HG03575 (cell line): Measurements from ENCODE around the gene TSPAN13.
"Not testable (repeated sequence)": the region's sequence is repeated elsewhere in the genome, so short reads cannot be mapped to it uniquely, and the experiment has no call there.

Experiments used
- ATAC-seq: cut with Tn5 transposase; IDR thresholded peaks from one replicate; pipeline ENCODE4 v1.9.1; 2021; ENCODE audit not compliant: unreplicated experiment, insufficient number of reproducible peaks, low FRiP score; ENCODE audit errors: extremely low read depth

The TSPAN13 gene

DNA sequence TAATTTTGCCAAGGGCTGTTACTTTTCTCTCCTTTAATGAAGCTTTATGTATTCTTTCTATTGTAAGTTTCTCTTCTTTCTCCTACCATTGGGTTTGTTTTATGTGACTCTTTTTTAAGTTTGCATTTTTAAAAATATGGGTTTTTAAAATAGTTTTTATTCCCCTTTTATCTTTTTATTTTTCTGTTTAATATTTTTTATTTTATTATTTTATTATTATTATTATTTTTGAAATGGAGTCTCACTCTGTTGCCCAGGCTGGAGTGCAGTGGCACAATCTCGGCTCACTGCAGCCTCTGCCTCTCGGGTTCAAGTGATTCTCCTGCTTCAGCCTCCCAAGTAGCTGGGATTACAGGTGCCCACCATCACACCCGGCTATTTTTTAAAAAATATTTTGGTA lies 16.4 kb downstream of the TSPAN13 start:
- ATAC-seq: not testable (repeated sequence)

- no peak for ATAC-seq
Observed at GRCh38 chr7:16770657-16771329, 17.2 kb downstream of the TSPAN13 start.

GRCh38 chr7:16773326-16773725 lies 19.8 kb downstream of the TSPAN13 start:
- ATAC-seq: no peak

DNA sequence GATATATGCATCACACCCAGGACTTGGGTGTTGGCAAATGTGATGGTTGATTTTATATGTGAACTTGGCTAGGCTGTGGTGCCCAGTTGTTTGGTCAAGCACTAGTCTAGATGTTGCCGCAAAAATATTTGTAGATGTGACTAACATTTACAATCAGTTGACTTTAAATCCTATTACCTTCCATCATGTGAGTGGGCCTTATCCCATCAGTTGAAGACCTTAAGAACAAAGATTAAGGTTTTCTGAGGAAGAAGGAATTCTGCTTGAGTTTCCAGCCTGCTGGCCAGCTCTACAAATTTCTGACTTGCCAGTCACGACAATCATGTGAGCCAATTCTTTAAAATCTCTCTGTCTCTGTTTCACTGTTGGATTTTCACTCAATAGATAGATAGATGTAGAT lies 20.3 kb downstream of the TSPAN13 start:
- no peak for ATAC-seq

GRCh38 chr7:16774294-16774693 lies 20.7 kb downstream of the TSPAN13 start:
- no peak for ATAC-seq

DNA sequence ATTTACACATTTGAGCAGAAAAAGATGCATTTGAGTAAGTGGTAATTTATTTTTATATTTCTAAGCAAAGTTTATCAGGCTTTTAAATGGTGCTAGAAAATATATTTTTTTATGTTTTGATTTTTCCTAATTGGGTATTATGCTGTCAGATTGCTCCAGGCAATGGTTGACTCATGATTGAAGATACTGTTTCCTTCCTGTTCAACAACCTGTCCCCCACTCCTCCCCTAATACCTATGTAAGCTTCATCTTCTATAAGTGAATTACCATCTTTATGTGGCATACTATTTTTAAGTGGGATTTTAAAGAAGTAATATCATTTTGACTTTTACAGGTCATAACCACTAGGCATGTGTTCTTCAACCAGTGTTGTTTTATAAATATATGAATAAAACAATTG lies 21.4 kb downstream of the TSPAN13 start:
- no peak for ATAC-seq

DNA sequence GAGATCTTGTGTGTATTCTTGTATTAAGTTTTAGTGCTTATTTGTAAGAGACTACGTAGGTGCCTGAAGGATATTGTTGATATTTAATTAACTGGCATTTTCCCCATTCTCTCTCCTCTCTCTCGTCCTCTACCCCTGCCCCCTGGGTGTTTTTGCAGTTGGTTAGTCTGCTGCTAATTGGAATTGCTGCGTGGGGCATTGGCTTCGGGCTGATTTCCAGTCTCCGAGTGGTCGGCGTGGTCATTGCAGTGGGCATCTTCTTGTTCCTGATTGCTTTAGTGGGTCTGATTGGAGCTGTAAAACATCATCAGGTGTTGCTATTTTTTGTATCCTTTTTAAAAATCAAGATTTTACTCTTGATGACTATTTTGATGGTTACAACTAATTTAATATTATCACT lies 22.5 kb downstream of the TSPAN13 start:
- ATAC-seq: no peak

DNA sequence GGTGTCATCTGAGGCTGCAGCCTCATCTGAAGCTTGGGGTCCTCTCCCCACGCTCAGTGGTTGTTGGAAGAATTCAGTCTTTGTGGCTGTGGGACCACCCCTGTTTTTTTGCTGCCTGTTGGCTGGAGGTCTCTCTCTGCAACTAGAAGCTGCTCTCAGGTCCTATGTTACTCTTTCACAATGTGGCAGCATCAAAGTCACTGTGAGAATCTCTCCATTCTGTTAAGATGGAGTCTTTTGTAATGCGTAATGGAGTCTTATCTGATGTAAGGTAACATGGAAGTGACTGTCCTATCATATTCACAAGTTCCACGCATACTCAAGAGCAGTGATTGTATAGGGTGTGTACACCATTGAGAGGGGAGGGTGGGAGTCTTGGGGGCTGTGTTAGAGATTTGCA lies 24.9 kb downstream of the TSPAN13 start:
- ATAC-seq: no peak

DNA sequence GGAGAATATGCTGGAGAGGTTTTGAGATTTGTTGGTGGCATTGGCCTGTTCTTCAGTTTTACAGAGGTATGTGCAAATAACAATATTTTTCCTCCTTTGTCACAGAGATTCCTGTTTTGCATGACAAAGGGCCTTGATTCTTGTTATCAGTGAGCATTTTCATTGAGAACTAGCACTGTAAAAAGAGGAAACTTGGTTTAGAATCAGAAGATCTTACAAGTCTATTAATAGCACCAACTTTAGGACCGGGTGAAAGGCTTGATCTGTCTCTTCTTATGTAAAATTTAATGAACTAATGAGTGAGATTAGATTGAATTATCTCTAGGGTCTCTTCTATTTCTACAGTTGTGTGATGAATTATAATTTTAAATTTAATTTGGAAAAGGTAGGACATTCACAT lies 25.5 kb downstream of the TSPAN13 start:
- no peak for ATAC-seq

- ATAC-seq: no peak
Observed at GRCh38 chr7:16780596-16780995, 27.0 kb downstream of the TSPAN13 start.

- no peak for ATAC-seq
Observed at GRCh38 chr7:16785321-16785720, 31.8 kb downstream of the TSPAN13 start.

- no peak for ATAC-seq
Observed at GRCh38 chr7:16785846-16786245, 32.3 kb downstream of the TSPAN13 start.

DNA sequence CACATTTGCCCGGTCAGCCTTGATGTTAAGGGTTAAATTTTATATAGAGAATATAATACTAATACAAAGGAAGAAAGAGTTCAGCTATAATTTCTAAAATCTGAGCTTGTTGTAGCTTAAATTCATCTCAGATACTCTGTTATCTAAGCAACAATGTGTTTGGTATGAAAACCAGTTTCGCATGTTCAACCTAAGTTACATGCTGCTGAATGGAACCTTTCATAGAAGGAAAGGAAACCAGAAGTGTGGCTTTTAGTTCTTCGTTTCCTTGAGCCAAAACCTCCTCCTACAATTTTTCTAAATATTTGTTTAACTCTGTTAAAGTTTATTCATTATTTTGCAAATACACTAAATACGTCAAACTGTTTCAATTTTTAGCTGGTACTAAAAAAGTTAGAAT lies 32.7 kb downstream of the TSPAN13 start:
- ATAC-seq: no peak

- ATAC-seq: no peak
Observed at GRCh38 chr7:16787127-16787526, 33.6 kb downstream of the TSPAN13 start.

- ATAC-seq: no peak
Observed at GRCh38 chr7:16791071-16791470, 37.5 kb downstream of the TSPAN13 start.

GRCh38 chr7:16791905-16792698 lies 38.5 kb downstream of the TSPAN13 start:
- no peak for ATAC-seq

DNA sequence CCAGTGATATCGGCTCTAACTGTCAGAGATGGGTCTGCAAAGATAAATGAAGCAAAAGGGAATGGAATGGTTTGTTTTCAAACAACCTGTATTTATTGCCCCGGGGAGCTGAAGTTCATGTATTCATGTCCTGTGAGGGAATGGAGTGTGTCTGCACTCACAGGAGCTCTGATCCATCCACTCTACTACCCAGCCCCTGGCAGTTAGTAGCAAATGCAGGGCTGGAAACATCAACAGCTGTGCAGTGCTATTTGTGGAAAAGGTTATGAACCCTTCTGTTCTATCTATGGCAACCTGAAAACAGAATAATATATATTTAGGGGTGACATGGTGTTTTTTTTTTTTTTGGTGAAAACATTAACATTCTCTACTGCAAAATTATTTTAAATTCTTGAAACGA lies 41.4 kb downstream of the TSPAN13 start:
- ATAC-seq: no peak

GRCh38 chr7:16795624-16796023 lies 42.1 kb downstream of the TSPAN13 start:
- no peak for ATAC-seq

DNA sequence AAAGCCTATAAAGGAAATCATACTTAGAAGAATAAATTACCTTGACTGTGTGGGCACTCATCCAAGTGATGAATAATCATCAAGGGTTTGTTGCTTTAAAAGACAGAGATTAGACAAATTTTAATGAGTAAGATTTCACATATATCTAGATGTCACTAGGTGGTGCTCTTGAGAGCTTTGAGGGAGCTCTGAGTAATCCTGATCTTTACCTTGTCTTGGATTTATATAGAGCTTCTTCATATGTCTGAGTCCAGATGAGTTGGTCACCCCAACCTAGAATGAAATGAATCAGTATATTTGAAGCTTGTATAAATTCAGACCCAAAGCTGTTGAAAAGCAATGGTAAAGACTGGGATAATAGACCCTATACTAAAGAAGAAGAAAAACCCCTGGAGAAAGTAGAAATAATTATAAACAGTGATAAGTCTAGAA lies 47.6 kb downstream of the TSPAN13 start:
- ATAC-seq: no peak

GRCh38 chr7:16801579-16801978 lies 48.0 kb downstream of the TSPAN13 start:
- ATAC-seq: no peak

DNA sequence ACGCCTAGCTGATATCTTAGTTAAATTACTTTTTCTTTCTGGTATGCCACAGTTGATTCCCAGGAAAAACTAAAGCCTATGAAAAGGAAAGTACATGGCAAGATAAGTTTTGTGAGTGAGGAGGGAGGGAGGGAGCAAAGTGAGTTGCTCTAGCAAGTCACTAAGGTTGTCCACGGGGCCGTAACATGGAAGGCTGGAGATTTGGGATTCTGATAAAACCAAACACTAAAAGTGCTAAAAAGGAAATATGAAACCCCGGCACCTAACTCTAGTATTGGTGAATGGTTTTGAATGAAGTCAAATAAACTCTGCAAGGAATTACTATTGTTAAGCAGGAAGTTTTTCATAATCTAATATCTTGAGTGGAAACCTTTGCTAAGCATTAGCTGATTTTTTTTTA lies 49.6 kb downstream of the TSPAN13 start:
- no peak for ATAC-seq
